Retinal pigment epithelial cell (primary cell): ENCODE data around the gene TTC23L.

Source experiments
- DNase-seq: peaks from one replicate; pipeline ENCODE4 v3.0.0-alpha.2; 2010; ENCODE audit warnings: low read depth
- H3K4me3 ChIP-seq: 2 replicates; pipeline ENCODE4 v1.5.1; 2011; ENCODE audit warnings: mild to moderate bottlenecking, low read length, control low read depth, moderate library complexity
- TF ChIP-seq, protein P1 (sequence below): conservative IDR thresholded peaks from 2 replicates; pipeline ENCODE4 v1.5.1; 2011; ENCODE audit warnings: low read depth, low read length, control low read depth, inconsistent platforms

Gene TTC23L

DNA sequence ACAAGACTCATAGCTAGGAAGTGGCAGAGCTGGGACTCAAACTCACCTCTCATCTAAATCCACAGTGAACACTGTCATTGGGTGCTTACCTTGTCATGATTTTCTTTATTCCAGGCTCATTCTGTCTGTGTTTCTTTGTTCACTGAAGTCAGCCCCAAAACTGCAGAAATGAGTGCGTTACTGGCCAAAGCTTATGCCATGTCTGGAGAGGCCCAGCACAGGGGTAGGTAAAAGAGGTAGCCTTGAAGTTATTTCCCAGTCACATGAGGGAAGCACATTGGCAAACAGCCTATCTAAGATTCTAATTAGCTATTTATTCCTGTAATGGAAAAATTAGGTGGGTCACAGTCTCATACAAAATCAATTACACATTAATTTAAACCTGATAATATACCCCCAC is 29.8 kb downstream of the TTC23L start:
- TF ChIP-seq, protein P1, sequence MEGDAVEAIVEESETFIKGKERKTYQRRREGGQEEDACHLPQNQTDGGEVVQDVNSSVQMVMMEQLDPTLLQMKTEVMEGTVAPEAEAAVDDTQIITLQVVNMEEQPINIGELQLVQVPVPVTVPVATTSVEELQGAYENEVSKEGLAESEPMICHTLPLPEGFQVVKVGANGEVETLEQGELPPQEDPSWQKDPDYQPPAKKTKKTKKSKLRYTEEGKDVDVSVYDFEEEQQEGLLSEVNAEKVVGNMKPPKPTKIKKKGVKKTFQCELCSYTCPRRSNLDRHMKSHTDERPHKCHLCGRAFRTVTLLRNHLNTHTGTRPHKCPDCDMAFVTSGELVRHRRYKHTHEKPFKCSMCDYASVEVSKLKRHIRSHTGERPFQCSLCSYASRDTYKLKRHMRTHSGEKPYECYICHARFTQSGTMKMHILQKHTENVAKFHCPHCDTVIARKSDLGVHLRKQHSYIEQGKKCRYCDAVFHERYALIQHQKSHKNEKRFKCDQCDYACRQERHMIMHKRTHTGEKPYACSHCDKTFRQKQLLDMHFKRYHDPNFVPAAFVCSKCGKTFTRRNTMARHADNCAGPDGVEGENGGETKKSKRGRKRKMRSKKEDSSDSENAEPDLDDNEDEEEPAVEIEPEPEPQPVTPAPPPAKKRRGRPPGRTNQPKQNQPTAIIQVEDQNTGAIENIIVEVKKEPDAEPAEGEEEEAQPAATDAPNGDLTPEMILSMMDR, result no peak
- no peak for DNase-seq
- H3K4me3 ChIP-seq, result no peak overlapping the region

DNA sequence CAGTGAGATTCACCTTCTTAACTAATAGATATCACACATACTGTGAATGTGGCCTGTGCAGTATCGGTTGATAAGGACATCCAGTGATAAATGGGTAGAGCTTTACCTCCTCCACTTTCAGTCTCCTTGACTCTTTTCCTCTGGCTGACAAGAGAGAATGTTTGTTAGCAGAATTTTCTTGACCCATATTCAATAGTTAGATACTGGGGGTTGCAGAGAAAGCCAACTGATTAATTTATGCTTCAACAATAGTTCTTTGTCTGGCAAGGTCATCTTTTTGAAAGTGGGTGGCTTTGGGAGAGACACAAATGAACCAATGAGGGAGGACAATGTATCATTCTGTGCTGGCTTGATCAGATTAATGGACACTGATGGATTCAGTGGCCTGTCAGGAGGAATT is 30.3 kb downstream of the TTC23L start:
- no peak for DNase-seq
- no peak overlapping the region for H3K4me3 ChIP-seq
- TF ChIP-seq, protein P1, result no peak

DNA sequence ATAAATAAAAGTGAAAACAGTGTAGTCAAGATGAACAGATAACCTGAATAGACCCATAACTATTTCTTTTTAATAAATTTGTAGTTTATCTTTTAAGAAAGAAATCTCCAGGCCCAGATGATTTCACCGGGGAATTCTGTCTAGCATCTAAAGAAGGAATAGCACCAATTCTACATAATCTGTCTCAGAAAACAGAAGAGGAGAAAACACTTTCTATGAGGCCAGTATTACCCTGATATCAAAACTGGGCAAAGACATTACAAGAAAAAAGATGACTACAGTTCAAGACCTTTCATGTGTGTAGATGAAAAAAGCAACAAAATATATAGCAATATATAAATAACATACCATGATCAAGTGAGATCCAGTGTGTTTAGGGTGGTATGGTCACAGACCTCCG is 31.4 kb downstream of the TTC23L start:
- DNase-seq, result no peak
- TF ChIP-seq, protein P1, result no peak

GRCh38 chr5:34876275-34876674 is 37.3 kb downstream of the TTC23L start:
- TF ChIP-seq, protein P1, result no peak
- no peak for DNase-seq
- no peak overlapping the region for H3K4me3 ChIP-seq

More for the DNA sequence above, 31.4 kb downstream of the TTC23L start:
- no peak overlapping the region for H3K4me3 ChIP-seq

DNA sequence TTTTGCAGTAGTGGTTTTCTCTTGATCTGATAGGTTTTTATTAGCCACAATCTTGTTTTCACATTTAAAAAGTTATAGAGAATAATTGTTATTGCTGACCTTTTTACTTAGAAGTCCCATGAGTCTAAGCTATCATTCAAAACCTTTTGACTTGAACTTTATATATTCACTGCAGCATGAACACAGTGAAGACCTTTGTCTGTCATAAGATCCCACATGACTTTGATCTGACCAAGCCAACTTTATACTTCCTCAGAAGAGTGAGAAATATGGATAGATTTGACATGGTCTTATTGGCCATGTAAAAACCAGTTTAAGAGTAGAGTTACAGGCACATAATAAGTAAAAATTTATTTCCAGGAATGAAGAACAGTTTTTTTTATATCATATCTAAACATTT is 42.3 kb downstream of the TTC23L start:
- DNase-seq, result no peak
- no peak overlapping the region for H3K4me3 ChIP-seq
- TF ChIP-seq, protein P1, result no peak

- H3K4me3 ChIP-seq, result no peak overlapping the region
- TF ChIP-seq, protein P1, result no peak
- no peak for DNase-seq
Measured at GRCh38 chr5:34886392-34887119, 47.6 kb downstream of the TTC23L start.

GRCh38 chr5:34889394-34889793 is 50.4 kb downstream of the TTC23L start:
- H3K4me3 ChIP-seq, result no peak overlapping the region
- DNase-seq, result no peak
- TF ChIP-seq, protein P1, result no peak
